Measurements from ENCODE around the gene TRIM60.
"Not testable (repeated sequence)": the region's sequence is repeated elsewhere in the genome, so short reads cannot be mapped to it uniquely, and the experiment has no call there.

The TRIM60 gene

GRCh38 chr4:165009493-165010227, 22.1 kb upstream of the TRIM60 start:
- Histone ChIP-seq H3K36me3 (ENCODE audit: insufficient read depth, low read length) (no peaks in the 10 kb centered on the region), H3K4me1 (ENCODE audit: insufficient read depth, low read length) (no peaks in the 10 kb centered on the region), H3K4me3 (ENCODE audit: low read length) (no peak overlapping the region), H3K9ac (ENCODE audit: low read depth, low read length) (no peak overlapping the region), H3K9me3 (ENCODE audit: insufficient read depth, low read depth, low read length) (no peaks in the 10 kb centered on the region), H3K27me3 (ENCODE audit: insufficient read depth, low read length) (no peaks in the 10 kb centered on the region), H3K27ac (ENCODE audit: low read depth, low read length) (no peak overlapping the region)
- WGBS = 95% methylated on average over 5 of the region's 5 CpGs

GRCh38 chr4:165010487-165010886, 21.3 kb upstream of the TRIM60 start:
- H3K27ac ChIP-seq (ENCODE audit: low read depth, low read length) = no peak overlapping the region

GRCh38 chr4:165010991-165011390, 20.8 kb upstream of the TRIM60 start:
- no peaks in the 10 kb centered on the region for H3K27me3 ChIP-seq (ENCODE audit: insufficient read depth, low read length)
- H3K9ac ChIP-seq (ENCODE audit: low read depth, low read length) = no peak overlapping the region
- WGBS = 93% methylated on average over 8 of the region's 8 CpGs
- H3K36me3 ChIP-seq (ENCODE audit: insufficient read depth, low read length) = no peaks in the 10 kb centered on the region
- no peaks in the 10 kb centered on the region for H3K9me3 ChIP-seq (ENCODE audit: insufficient read depth, low read depth, low read length)
- no peak overlapping the region for H3K27ac ChIP-seq (ENCODE audit: low read depth, low read length)
- H3K4me3 ChIP-seq (ENCODE audit: low read length) = no peak overlapping the region
- H3K4me1 ChIP-seq (ENCODE audit: insufficient read depth, low read length) = no peaks in the 10 kb centered on the region

More at GRCh38 chr4:165010487-165010886, 21.3 kb upstream of the TRIM60 start:
- Histone ChIP-seq H3K4me1 (ENCODE audit: insufficient read depth, low read length) (no peaks in the 10 kb centered on the region), H3K27me3 (ENCODE audit: insufficient read depth, low read length) (no peaks in the 10 kb centered on the region), H3K4me3 (ENCODE audit: low read length) (no peak overlapping the region), H3K36me3 (ENCODE audit: insufficient read depth, low read length) (no peaks in the 10 kb centered on the region), H3K9me3 (ENCODE audit: insufficient read depth, low read depth, low read length) (no peaks in the 10 kb centered on the region), H3K9ac (ENCODE audit: low read depth, low read length) (no peak overlapping the region)
- WGBS = 86% methylated on average over 2 of the region's 2 CpGs

- Histone ChIP-seq H3K27ac (ENCODE audit: low read depth, low read length) (no peak overlapping the region), H3K36me3 (ENCODE audit: insufficient read depth, low read length) (no peaks in the 10 kb centered on the region), H3K9ac (ENCODE audit: low read depth, low read length) (no peak overlapping the region), H3K4me1 (ENCODE audit: insufficient read depth, low read length) (no peaks in the 10 kb centered on the region), H3K27me3 (ENCODE audit: insufficient read depth, low read length) (no peaks in the 10 kb centered on the region), H3K9me3 (ENCODE audit: insufficient read depth, low read depth, low read length) (no peaks in the 10 kb centered on the region), H3K4me3 (ENCODE audit: low read length) (no peak overlapping the region)
- WGBS = 84% methylated on average over 5 of the region's 5 CpGs
Measured at GRCh38 chr4:165011403-165011802, 20.4 kb upstream of the TRIM60 start.

GRCh38 chr4:165013691-165014090, 18.1 kb upstream of the TRIM60 start:
- Histone ChIP-seq H3K4me1 (ENCODE audit: insufficient read depth, low read length) (no peaks in the 10 kb centered on the region), H3K9me3 (ENCODE audit: insufficient read depth, low read depth, low read length) (no peaks in the 10 kb centered on the region), H3K36me3 (ENCODE audit: insufficient read depth, low read length) (no peaks in the 10 kb centered on the region), H3K4me3 (ENCODE audit: low read length) (no peak overlapping the region), H3K9ac (ENCODE audit: low read depth, low read length) (no peak overlapping the region), H3K27ac (ENCODE audit: low read depth, low read length) (no peak overlapping the region), H3K27me3 (ENCODE audit: insufficient read depth, low read length) (no peaks in the 10 kb centered on the region)

GRCh38 chr4:165016971-165017370, 14.8 kb upstream of the TRIM60 start:
- Histone ChIP-seq H3K4me3 (ENCODE audit: low read length) (no peak overlapping the region), H3K36me3 (ENCODE audit: insufficient read depth, low read length) (no peaks in the 10 kb centered on the region), H3K9ac (ENCODE audit: low read depth, low read length) (no peak overlapping the region), H3K27ac (ENCODE audit: low read depth, low read length) (no peak overlapping the region), H3K9me3 (ENCODE audit: insufficient read depth, low read depth, low read length) (no peaks in the 10 kb centered on the region), H3K27me3 (ENCODE audit: insufficient read depth, low read length) (no peaks in the 10 kb centered on the region), H3K4me1 (ENCODE audit: insufficient read depth, low read length) (no peaks in the 10 kb centered on the region)
- WGBS = 80% methylated on average over 5 of the region's 5 CpGs

- not testable (repeated sequence) for H3K36me3 ChIP-seq (ENCODE audit: insufficient read depth, low read length); H3K9ac ChIP-seq (ENCODE audit: low read depth, low read length); H3K27ac ChIP-seq (ENCODE audit: low read depth, low read length); H3K27me3 ChIP-seq (ENCODE audit: insufficient read depth, low read length); H3K4me3 ChIP-seq (ENCODE audit: low read length); H3K4me1 ChIP-seq (ENCODE audit: insufficient read depth, low read length); H3K9me3 ChIP-seq (ENCODE audit: insufficient read depth, low read depth, low read length)
- 96% methylated on average over 30 of the region's 30 CpGs for WGBS
Measured at GRCh38 chr4:165019995-165020394, 11.8 kb upstream of the TRIM60 start.

- H3K9me3 ChIP-seq (ENCODE audit: insufficient read depth, low read depth, low read length); H3K4me3 ChIP-seq (ENCODE audit: low read length); H3K4me1 ChIP-seq (ENCODE audit: insufficient read depth, low read length); H3K27me3 ChIP-seq (ENCODE audit: insufficient read depth, low read length); H3K36me3 ChIP-seq (ENCODE audit: insufficient read depth, low read length); H3K27ac ChIP-seq (ENCODE audit: low read depth, low read length); H3K9ac ChIP-seq (ENCODE audit: low read depth, low read length): not testable (repeated sequence)
- 97% methylated on average over 8 of the region's 8 CpGs for WGBS
Measured at GRCh38 chr4:165025782-165026181, 6.0 kb upstream of the TRIM60 start.

- no peaks in the 10 kb centered on the region for H3K4me1 ChIP-seq (ENCODE audit: insufficient read depth, low read length)
- H3K9me3 ChIP-seq (ENCODE audit: insufficient read depth, low read depth, low read length) = no peaks in the 10 kb centered on the region
- no peak overlapping the region for H3K4me3 ChIP-seq (ENCODE audit: low read length)
- H3K27ac ChIP-seq (ENCODE audit: low read depth, low read length) = no peak overlapping the region
- no peak overlapping the region for H3K9ac ChIP-seq (ENCODE audit: low read depth, low read length)
- WGBS = 77% methylated on average over 7 of the region's 7 CpGs
- no peaks in the 10 kb centered on the region for H3K36me3 ChIP-seq (ENCODE audit: insufficient read depth, low read length)
- no peaks in the 10 kb centered on the region for H3K27me3 ChIP-seq (ENCODE audit: insufficient read depth, low read length)
Measured at GRCh38 chr4:165027762-165028402, 3.9 kb upstream of the TRIM60 start.

- Histone ChIP-seq H3K4me1 (ENCODE audit: insufficient read depth, low read length) (no peaks in the 10 kb centered on the region), H3K9ac (ENCODE audit: low read depth, low read length) (no peak overlapping the region), H3K9me3 (ENCODE audit: insufficient read depth, low read depth, low read length) (no peaks in the 10 kb centered on the region), H3K27me3 (ENCODE audit: insufficient read depth, low read length) (no peaks in the 10 kb centered on the region), H3K27ac (ENCODE audit: low read depth, low read length) (no peak overlapping the region), H3K4me3 (ENCODE audit: low read length) (no peak overlapping the region), H3K36me3 (ENCODE audit: insufficient read depth, low read length) (no peaks in the 10 kb centered on the region)
- WGBS = 86% methylated on average over 5 of the region's 5 CpGs
Measured at GRCh38 chr4:165048170-165048569, 16.4 kb downstream of the TRIM60 start.

GRCh38 chr4:165052627-165053026, 20.8 kb downstream of the TRIM60 start:
- Histone ChIP-seq H3K4me3 (ENCODE audit: low read length) (no peak overlapping the region), H3K9ac (ENCODE audit: low read depth, low read length) (no peak overlapping the region), H3K27ac (ENCODE audit: low read depth, low read length) (no peak overlapping the region), H3K27me3 (ENCODE audit: insufficient read depth, low read length) (no peaks in the 10 kb centered on the region), H3K9me3 (ENCODE audit: insufficient read depth, low read depth, low read length) (no peaks in the 10 kb centered on the region), H3K4me1 (ENCODE audit: insufficient read depth, low read length) (no peaks in the 10 kb centered on the region), H3K36me3 (ENCODE audit: insufficient read depth, low read length) (no peaks in the 10 kb centered on the region)
- 79% methylated on average over 3 of the region's 3 CpGs for WGBS
